B cell (primary cell): ENCODE data around the gene BNIP3.

Experiments
- EZH2 ChIP-seq: IDR thresholded peaks from 2 replicates; pipeline ENCODE4 v1.6.1; 2012; ENCODE audit warnings: borderline replicate concordance, low read depth, mild to moderate bottlenecking, moderate library complexity, low read length; ENCODE audit not compliant: insufficient read depth, poor library complexity, severe bottlenecking
- TF ChIP-seq, protein P1 (sequence below): fragments of 200-600 bp; IDR thresholded peaks from one replicate; pipeline ENCODE4 v1.8.0; 2022; ENCODE audit warnings: antibody characterized with exemption, mild to moderate bottlenecking

DNA sequence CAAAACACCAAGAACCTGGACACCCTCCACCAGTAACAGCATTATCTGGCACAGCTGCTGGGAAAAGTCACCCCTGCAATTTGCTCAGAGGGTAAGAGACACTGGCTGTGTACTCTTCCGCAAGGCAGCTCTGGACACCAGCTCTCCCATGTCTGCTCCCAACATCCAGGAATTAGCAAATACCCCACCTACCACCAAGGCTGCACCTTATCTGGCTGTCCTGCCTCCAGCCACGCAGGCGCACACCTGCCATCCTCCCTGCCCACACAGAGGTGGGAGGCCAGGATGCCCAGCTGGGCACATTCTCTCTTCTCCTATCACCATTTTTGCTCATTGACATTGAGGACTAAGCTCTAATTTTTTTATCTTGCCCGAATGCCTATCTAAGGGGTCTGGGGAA lies 20.3 kb upstream of the BNIP3 start:
- TF ChIP-seq, protein P1, sequence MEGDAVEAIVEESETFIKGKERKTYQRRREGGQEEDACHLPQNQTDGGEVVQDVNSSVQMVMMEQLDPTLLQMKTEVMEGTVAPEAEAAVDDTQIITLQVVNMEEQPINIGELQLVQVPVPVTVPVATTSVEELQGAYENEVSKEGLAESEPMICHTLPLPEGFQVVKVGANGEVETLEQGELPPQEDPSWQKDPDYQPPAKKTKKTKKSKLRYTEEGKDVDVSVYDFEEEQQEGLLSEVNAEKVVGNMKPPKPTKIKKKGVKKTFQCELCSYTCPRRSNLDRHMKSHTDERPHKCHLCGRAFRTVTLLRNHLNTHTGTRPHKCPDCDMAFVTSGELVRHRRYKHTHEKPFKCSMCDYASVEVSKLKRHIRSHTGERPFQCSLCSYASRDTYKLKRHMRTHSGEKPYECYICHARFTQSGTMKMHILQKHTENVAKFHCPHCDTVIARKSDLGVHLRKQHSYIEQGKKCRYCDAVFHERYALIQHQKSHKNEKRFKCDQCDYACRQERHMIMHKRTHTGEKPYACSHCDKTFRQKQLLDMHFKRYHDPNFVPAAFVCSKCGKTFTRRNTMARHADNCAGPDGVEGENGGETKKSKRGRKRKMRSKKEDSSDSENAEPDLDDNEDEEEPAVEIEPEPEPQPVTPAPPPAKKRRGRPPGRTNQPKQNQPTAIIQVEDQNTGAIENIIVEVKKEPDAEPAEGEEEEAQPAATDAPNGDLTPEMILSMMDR = no peak
- no peak for TF ChIP-seq EZH2
